Esophagus muscularis mucosa (tissue), 4 donors: Measurements from ENCODE around the gene LRP6. TPM values are rescaled to one million over a fixed set of nuclear protein-coding genes. Genes with fewer than 3 reads are reported as not detected.

Source experiments
- DNase-seq: peaks from one replicate; pipeline ENCODE4 v3.0.0-alpha.2; 2017; ENCODE audit errors: extremely low spot score
- H3K27ac ChIP-seq, 4 donors: fragments of 200-600 bp; sonication (generic); replicated peaks in 1 of 4; 1 replicate in 3 of 4; 2 replicates in 1 of 4; pipeline ENCODE4 v1.5.1; 2016 to 2019; ENCODE audit warnings: mild to moderate bottlenecking in 1 of 4
- H3K27me3 ChIP-seq, 4 donors: fragments of 200-600 bp; sonication (generic); one replicate each; pipeline versions ENCODE4 v1.5.1 to v1.6.0; 2016 to 2019
- H3K36me3 ChIP-seq, 4 donors: fragments of 200-600 bp; sonication (generic); one replicate each; pipeline ENCODE4 v1.5.1; 2016 to 2019
- H3K4me1 ChIP-seq, 4 donors: fragments of 200-600 bp; sonication (generic); one replicate each; pipeline ENCODE4 v1.5.1; 2016 to 2019
- H3K4me3 ChIP-seq, 4 donors: fragments of 200-600 bp; sonication (generic); 1 replicate in 2 of 4; 2 replicates in 2 of 4; pipeline ENCODE4 v1.5.1; 2016 to 2019; ENCODE audit warnings: mild to moderate bottlenecking in 4 of 4, moderate library complexity in 1 of 4
- H3K9me3 ChIP-seq, 4 donors: fragments of 200-600 bp; sonication (generic); 1 replicate in 3 of 4; 2 replicates in 1 of 4; pipeline ENCODE4 v1.5.1; 2016 to 2019
- EP300 ChIP-seq: sonication (generic); formaldehyde crosslinking; IDR thresholded peaks from one replicate; pipeline ENCODE4 v1.6.1; 2017; ENCODE audit warnings: antibody characterized with exemption
- POLR2A ChIP-seq: fragments of 450-650 bp; IDR thresholded peaks from one replicate; pipeline ENCODE4 v1.6.1; 2017; ENCODE audit warnings: antibody characterized with exemption, moderate library complexity, mild to moderate bottlenecking, low read depth
- POLR2AphosphoS5 ChIP-seq, 2 donors: sonication (generic); formaldehyde crosslinking; IDR thresholded peaks; one replicate each; pipeline ENCODE4 v1.6.1; 2017; ENCODE audit warnings: antibody characterized with exemption in 2 of 2
- WGBS: methylation state at CpG from one replicate; pipeline ENCODE4 v1.1.5; 2018; 5-methylcytosine and 5-hydroxymethylcytosine counted together
- intact Hi-C: fragments of 100-400 bp; cut with DNase I; formaldehyde crosslinking; loops from one replicate; pipeline ENCODE4 v1.15.1; 2023
- total RNA-seq, 4 donors: library from RNA; depleted of rRNA; stranded (reverse); fragments of >200 nt; gene quantifications; one replicate each; pipeline versions ENCODE4 v1.1.0 to v1.2.1, GENCODE V29; 2016
- TF ChIP-seq, protein P1 (sequence below), 3 experiments: fragments of 200-600 bp in 2 of 3; fragments of 450-650 bp in 1 of 3; sonication (generic) in 2 of 3; IDR thresholded peaks; one replicate each; pipeline ENCODE4 v1.5.1; 2017 to 2019; ENCODE audit warnings: antibody characterized with exemption in 3 of 3, mild to moderate bottlenecking in 2 of 3, moderate library complexity in 1 of 3

LRP6 gene
- total RNA-seq, 4 donors from 2014 or later, result 26.2 to 61.1 (median 34.8) TPM

DNA sequence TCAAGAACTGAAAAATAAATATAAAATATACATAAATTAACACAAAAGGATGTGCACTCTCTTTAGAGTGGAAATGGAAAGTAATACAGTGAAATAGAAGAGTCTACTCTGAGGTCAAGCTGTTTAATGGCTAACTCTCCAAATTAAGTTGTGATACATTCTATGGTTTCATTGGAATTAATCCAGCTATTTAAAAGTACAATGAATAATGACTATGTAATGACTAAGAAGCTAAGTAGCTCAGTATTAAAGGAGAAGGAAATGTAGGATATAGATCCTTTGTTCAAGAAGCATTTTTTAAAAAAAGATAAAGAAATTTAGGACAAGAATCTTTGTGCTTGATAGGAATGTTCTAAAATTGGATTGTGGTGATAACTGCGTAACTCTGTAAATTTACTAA, 85.3 kb downstream of the LRP6 start:
- DNase-seq, result no peak
- no peaks in the 10 kb centered on the region for H3K9me3 ChIP-seq
- intact Hi-C loops, result no loop called here
- H3K36me3 ChIP-seq, result no peaks in the 10 kb centered on the region
- peaks cover 12 to 46% (median 36%) of the 10 kb centered on the region in 4 donors for H3K4me1 ChIP-seq
- H3K27ac ChIP-seq, result no peak overlapping the region
- 94% methylated on average over 1 of the region's 1 CpG for WGBS
- H3K4me3 ChIP-seq, result no peak overlapping the region
- H3K27me3 ChIP-seq, result no peaks in the 10 kb centered on the region
- TF ChIP-seq, protein P1, sequence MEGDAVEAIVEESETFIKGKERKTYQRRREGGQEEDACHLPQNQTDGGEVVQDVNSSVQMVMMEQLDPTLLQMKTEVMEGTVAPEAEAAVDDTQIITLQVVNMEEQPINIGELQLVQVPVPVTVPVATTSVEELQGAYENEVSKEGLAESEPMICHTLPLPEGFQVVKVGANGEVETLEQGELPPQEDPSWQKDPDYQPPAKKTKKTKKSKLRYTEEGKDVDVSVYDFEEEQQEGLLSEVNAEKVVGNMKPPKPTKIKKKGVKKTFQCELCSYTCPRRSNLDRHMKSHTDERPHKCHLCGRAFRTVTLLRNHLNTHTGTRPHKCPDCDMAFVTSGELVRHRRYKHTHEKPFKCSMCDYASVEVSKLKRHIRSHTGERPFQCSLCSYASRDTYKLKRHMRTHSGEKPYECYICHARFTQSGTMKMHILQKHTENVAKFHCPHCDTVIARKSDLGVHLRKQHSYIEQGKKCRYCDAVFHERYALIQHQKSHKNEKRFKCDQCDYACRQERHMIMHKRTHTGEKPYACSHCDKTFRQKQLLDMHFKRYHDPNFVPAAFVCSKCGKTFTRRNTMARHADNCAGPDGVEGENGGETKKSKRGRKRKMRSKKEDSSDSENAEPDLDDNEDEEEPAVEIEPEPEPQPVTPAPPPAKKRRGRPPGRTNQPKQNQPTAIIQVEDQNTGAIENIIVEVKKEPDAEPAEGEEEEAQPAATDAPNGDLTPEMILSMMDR (IDR thresholded peaks at IDR 0.05), result no peak
- no peak for TF ChIP-seq POLR2A
- TF ChIP-seq EP300, result no peak
- no peak for TF ChIP-seq POLR2AphosphoS5 (IDR thresholded peaks at IDR 0.05)

DNA sequence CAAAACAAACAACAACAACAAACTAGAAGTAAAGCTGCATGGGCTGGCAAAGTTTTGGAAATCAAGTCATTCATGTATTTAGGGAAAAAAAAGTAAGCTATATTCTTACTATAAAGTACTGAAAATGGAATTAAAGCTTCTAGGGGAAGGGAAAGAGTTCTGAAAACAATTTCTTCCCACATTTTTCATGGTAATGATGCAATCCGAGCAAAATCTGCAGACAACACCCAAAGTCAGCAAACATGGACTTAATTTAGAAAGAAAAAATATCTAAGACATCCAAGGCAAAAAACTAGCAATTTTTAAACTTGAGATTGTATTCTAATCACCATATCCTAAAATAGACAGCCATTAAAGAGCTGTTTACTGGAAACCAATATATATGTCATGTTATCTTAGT, 86.3 kb downstream of the LRP6 start:
- peaks cover 12 to 38% (median 29%) of the 10 kb centered on the region in 4 donors for H3K4me1 ChIP-seq
- intact Hi-C loops, result no loop called here
- no peak for TF ChIP-seq POLR2AphosphoS5 (IDR thresholded peaks at IDR 0.05)
- TF ChIP-seq, protein P1 (IDR thresholded peaks at IDR 0.05), result no peak
- TF ChIP-seq EP300, result no peak
- no peak for TF ChIP-seq POLR2A
- H3K4me3 ChIP-seq, result no peak overlapping the region
- 74% methylated on average over 1 of the region's 1 CpG for WGBS
- no peak overlapping the region for H3K27ac ChIP-seq
- H3K9me3 ChIP-seq, result no peaks in the 10 kb centered on the region
- H3K27me3 ChIP-seq, result no peaks in the 10 kb centered on the region
- no peaks in the 10 kb centered on the region for H3K36me3 ChIP-seq
- DNase-seq, result no peak

DNA sequence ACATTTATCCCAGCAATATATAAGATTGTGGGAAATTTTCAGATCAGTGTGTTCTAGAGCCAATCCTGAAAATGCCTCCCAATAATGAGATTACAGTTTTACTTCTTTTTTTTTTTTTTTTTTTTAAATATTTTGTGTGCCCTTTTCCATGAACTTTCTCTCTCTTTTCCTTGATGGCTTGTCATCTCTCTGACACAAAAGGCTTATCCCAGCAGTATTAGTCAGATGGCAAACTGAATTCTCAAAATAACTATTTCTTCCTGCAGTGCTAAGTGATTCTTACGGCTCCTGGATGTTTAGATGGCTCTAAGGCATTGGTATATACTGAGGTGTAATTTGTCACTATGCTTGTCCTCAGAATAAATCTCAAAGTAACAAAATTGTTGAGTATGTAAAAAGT, 86.7 kb downstream of the LRP6 start:
- Histone ChIP-seq H3K36me3 (no peaks in the 10 kb centered on the region), H3K27ac (no peak overlapping the region), H3K9me3 (no peaks in the 10 kb centered on the region), H3K27me3 (no peaks in the 10 kb centered on the region), H3K4me3 (no peak overlapping the region), H3K4me1 (peaks cover 12 to 35% (median 26%) of the 10 kb centered on the region in 4 donors)
- TF ChIP-seq EP300 (no peak), POLR2A (no peak), POLR2AphosphoS5 (IDR thresholded peaks at IDR 0.05) (no peak)
- TF ChIP-seq, protein P1 (IDR thresholded peaks at IDR 0.05), result no peak
- DNase-seq, result no peak
- intact Hi-C loops, result no loop called here
- 0% methylated on average over 1 of the region's 1 CpG for WGBS

DNA sequence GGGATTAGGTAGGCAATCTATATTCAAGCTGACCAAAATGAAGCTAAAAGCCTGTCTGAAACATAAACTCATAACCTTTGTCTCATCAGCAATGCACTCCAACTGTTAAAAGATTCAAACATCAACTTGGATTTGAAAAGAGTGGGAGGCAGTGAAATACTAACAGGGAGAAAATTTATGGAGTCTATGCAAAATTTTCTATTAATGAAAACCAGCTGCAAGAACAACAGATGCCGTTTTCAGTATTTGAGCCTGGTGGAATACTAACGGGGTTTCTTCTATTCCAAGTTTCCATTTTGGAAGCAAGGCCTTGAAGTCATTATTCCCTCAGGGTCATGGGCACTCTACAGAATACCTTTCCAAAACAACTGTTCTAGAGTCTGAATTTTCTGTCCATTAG, 88.3 kb downstream of the LRP6 start:
- peaks cover 12 to 30% (median 20%) of the 10 kb centered on the region in 4 donors for H3K4me1 ChIP-seq
- DNase-seq, result no peak
- H3K4me3 ChIP-seq, result no peak overlapping the region
- intact Hi-C loops, result no loop called here
- WGBS, result 80% methylated on average over 2 of the region's 2 CpGs
- H3K27me3 ChIP-seq, result no peaks in the 10 kb centered on the region
- H3K27ac ChIP-seq, result no peak overlapping the region
- H3K36me3 ChIP-seq, result no peaks in the 10 kb centered on the region
- H3K9me3 ChIP-seq, result no peaks in the 10 kb centered on the region
- TF ChIP-seq, protein P1 (IDR thresholded peaks at IDR 0.05), result no peak
- no peak for TF ChIP-seq POLR2A
- no peak for TF ChIP-seq EP300
- no peak for TF ChIP-seq POLR2AphosphoS5 (IDR thresholded peaks at IDR 0.05)

DNA sequence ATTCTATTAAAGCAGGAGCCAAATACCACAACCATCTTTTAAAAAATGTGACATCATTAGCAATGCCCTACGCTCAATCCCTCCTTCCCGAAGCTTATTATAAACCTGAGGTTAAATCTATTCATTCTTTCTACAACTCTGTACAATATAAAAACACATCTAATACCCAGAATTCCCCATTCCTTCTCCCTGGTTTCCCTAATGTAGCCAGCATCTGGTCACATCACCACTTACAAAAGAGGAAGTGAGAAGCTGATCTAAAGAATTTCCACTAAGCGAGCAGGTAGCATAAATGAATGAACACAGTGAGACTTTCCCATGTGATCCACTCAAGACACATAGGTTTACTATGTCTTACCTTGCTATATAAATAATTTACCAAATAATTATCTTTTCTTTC, 90.4 kb downstream of the LRP6 start:
- no peaks in the 10 kb centered on the region for H3K9me3 ChIP-seq
- H3K4me3 ChIP-seq, result no peak overlapping the region
- no peak for DNase-seq
- no peak for TF ChIP-seq POLR2AphosphoS5 (IDR thresholded peaks at IDR 0.05)
- TF ChIP-seq EP300, result no peak
- TF ChIP-seq POLR2A, result no peak
- TF ChIP-seq, protein P1 (IDR thresholded peaks at IDR 0.05), result no peak
- H3K27ac ChIP-seq, result no peak overlapping the region
- H3K36me3 ChIP-seq, result no peaks in the 10 kb centered on the region
- 93% methylated on average over 3 of the region's 3 CpGs for WGBS
- H3K4me1 ChIP-seq, result peaks cover 0 to 24% (median 15%) of the 10 kb centered on the region in 4 donors
- no peaks in the 10 kb centered on the region for H3K27me3 ChIP-seq
- intact Hi-C loops, result no loop called here
